RKO (cell line): ENCODE measurements around the gene TSR3.

Source experiments
- DNase-seq: peaks from one replicate; pipeline ENCODE4 v3.0.0-alpha.2; 2016; ENCODE audit warnings: low spot score

Gene TSR3

GRCh38 chr16:1351215-1351581 lies 480 bp downstream of the TSR3 start:
- no peak for DNase-seq

GRCh38 chr16:1350691-1351090 lies 987 bp downstream of the TSR3 start:
- DNase-seq, result no peak

- DNase-seq, result no peak
Observed at GRCh38 chr16:1349951-1350350, 1.7 kb downstream of the TSR3 start.

- no peak for DNase-seq
Observed at GRCh38 chr16:1349351-1349750, 2.3 kb downstream of the TSR3 start.

GRCh38 chr16:1348926-1349325 lies 2.8 kb downstream of the TSR3 start:
- no peak for DNase-seq

GRCh38 chr16:1348441-1348840 lies 3.2 kb downstream of the TSR3 start:
- no peak for DNase-seq

- no peak for DNase-seq
Observed at GRCh38 chr16:1347962-1348361, 3.7 kb downstream of the TSR3 start.

GRCh38 chr16:1347286-1347855 lies 4.3 kb downstream of the TSR3 start:
- no peak for DNase-seq

- peak; percentile 43 for DNase-seq
Observed at GRCh38 chr16:1346422-1347285, 5.0 kb downstream of the TSR3 start.

GRCh38 chr16:1345651-1346421 lies 5.8 kb downstream of the TSR3 start:
- no peak for DNase-seq

GRCh38 chr16:1345087-1345486 lies 6.6 kb downstream of the TSR3 start:
- no peak for DNase-seq

- no peak for DNase-seq
Observed at GRCh38 chr16:1344499-1344898, 7.2 kb downstream of the TSR3 start.

- DNase-seq, result no peak
Observed at GRCh38 chr16:1343428-1344242, 8.0 kb downstream of the TSR3 start.

- DNase-seq, result peak; percentile 98
Observed at GRCh38 chr16:1342526-1343427, 8.9 kb downstream of the TSR3 start.

- DNase-seq, result no peak
Observed at GRCh38 chr16:1341495-1342420, 9.9 kb downstream of the TSR3 start.

- DNase-seq, result no peak
Observed at GRCh38 chr16:1340730-1341494, 10.8 kb downstream of the TSR3 start.

- no peak for DNase-seq
Observed at GRCh38 chr16:1338855-1339675, 12.6 kb downstream of the TSR3 start.

GRCh38 chr16:1338119-1338730 lies 13.5 kb downstream of the TSR3 start:
- DNase-seq, result no peak
